CD4-positive, CD25-positive, alpha-beta regulatory T cell (primary cell): Measurements from ENCODE around the gene PAGR1. TPM values are rescaled to one million over a fixed set of nuclear protein-coding genes. Genes with fewer than 3 reads are reported as not detected.
"Not testable (repeated sequence)": the region's sequence is repeated elsewhere in the genome, so short reads cannot be mapped to it uniquely, and the experiment has no call there.

ENCODE experiments used
- ATAC-seq, 2 donors: fragments of 150-1000 bp; cut with Tn5 transposase; one replicate each; pipeline ENCODE4 v1.10.0; 2021; ENCODE audit warnings: low read depth in 2 of 2, moderate number of reproducible peaks in 2 of 2, moderate library complexity in 1 of 2
- DNase-seq, 3 donors: peaks; one replicate each; pipeline versions ENCODE4 v3.0.0 to v3.0.0-alpha.2; 2012 to 2022; ENCODE audit warnings: mixed read lengths in 1 of 3
- H3K27ac ChIP-seq: one replicate; pipeline ENCODE4 v1.7.0; 2013; ENCODE audit warnings: mild to moderate bottlenecking, low read length; ENCODE audit not compliant: insufficient read depth, poor library complexity, severe bottlenecking
- H3K27me3 ChIP-seq: one replicate; pipeline ENCODE4 v1.7.0; 2013; ENCODE audit warnings: low read length; ENCODE audit not compliant: control insufficient read depth, insufficient read depth
- H3K36me3 ChIP-seq: one replicate; pipeline ENCODE4 v1.7.0; 2013; ENCODE audit warnings: mild to moderate bottlenecking, low read length, moderate library complexity; ENCODE audit not compliant: control insufficient read depth, insufficient read depth
- H3K4me1 ChIP-seq: 2 replicates; pipeline ENCODE4 v1.7.0; 2013; ENCODE audit warnings: mild to moderate bottlenecking, low read length; ENCODE audit not compliant: insufficient read depth, control insufficient read depth, poor library complexity, severe bottlenecking
- H3K4me3 ChIP-seq: one replicate; pipeline ENCODE4 v1.7.0; 2013; ENCODE audit warnings: low read depth, mild to moderate bottlenecking, low read length, moderate library complexity
- H3K9me3 ChIP-seq, 2 experiments: 1 replicate in 1 of 2; 2 replicates in 1 of 2; pipeline ENCODE4 v1.7.0; 2013; ENCODE audit warnings: low read length in 2 of 2, mild to moderate bottlenecking in 1 of 2, moderate library complexity in 1 of 2; ENCODE audit not compliant: control insufficient read depth in 2 of 2
- H3K27ac Mint-ChIP-seq, 3 donors: one replicate each; pipeline ENCODE4 v1.8.0; 2020 to 2022; ENCODE audit warnings: mild to moderate bottlenecking in 3 of 3, mixed read lengths in 3 of 3, moderate library complexity in 2 of 3
- H3K27me3 Mint-ChIP-seq: one replicate; pipeline ENCODE4 v1.8.0; 2022; ENCODE audit warnings: mild to moderate bottlenecking, mixed read lengths
- H3K36me3 Mint-ChIP-seq: one replicate; pipeline ENCODE4 v1.8.0; 2020; ENCODE audit warnings: mixed read lengths
- H3K4me1 Mint-ChIP-seq, 4 donors: one replicate each; pipeline ENCODE4 v1.8.0; 2020 to 2022; ENCODE audit warnings: mixed read lengths in 4 of 4, mild to moderate bottlenecking in 1 of 4
- H3K4me3 Mint-ChIP-seq, 4 donors: one replicate each; pipeline ENCODE4 v1.8.0; 2020 to 2022; ENCODE audit warnings: mild to moderate bottlenecking in 4 of 4, mixed read lengths in 4 of 4, moderate library complexity in 3 of 4
- H3K9me3 Mint-ChIP-seq, 7 donors: one replicate each; pipeline ENCODE4 v1.8.0; 2020 to 2022; ENCODE audit warnings: mixed read lengths in 7 of 7, mild to moderate bottlenecking in 3 of 7, moderate library complexity in 2 of 7
- polyA plus RNA-seq, 4 donors: library from polyadenylated mRNA; unstranded; fragments of 300-500 nt; fragmentation: Illumina TruSeq; gene quantifications; one replicate each; pipeline ENCODE4 v1.2.3, GENCODE V29; 2021
- total RNA-seq: library from RNA; stranded (reverse); gene quantifications from one replicate; pipeline ENCODE4 v1.2.3, GENCODE V29; 2022

The PAGR1 gene
- total and polyA plus RNA-seq, 5 donors from 2014 or later, result 15.6 to 48.8 (median 44.9) TPM

GRCh38 chr16:29775742-29776408, 40.1 kb upstream of the PAGR1 start:
- H3K4me1 Mint-ChIP-seq, result peaks cover 0 to 11% (median 1%) of the 10 kb centered on the region in 4 donors
- H3K4me1 ChIP-seq, result no peaks in the 10 kb centered on the region
- H3K27me3 ChIP-seq, result no peaks in the 10 kb centered on the region
- peaks cover 10% of the 10 kb centered on the region for H3K27me3 Mint-ChIP-seq
- H3K9me3 ChIP-seq, result no peaks in the 10 kb centered on the region
- DNase-seq (no peak), ATAC-seq (no peak)
- peaks cover 0 to 3% (median 0%) of the 10 kb centered on the region in 7 donors for H3K9me3 Mint-ChIP-seq
- H3K36me3 Mint-ChIP-seq, result no peaks in the 10 kb centered on the region
- no peak overlapping the region for H3K27ac ChIP-seq
- H3K4me3 Mint-ChIP-seq, result no peak overlapping the region
- no peak overlapping the region for H3K4me3 ChIP-seq
- H3K36me3 ChIP-seq, result no peaks in the 10 kb centered on the region
- H3K27ac Mint-ChIP-seq, result no peak overlapping the region

DNA sequence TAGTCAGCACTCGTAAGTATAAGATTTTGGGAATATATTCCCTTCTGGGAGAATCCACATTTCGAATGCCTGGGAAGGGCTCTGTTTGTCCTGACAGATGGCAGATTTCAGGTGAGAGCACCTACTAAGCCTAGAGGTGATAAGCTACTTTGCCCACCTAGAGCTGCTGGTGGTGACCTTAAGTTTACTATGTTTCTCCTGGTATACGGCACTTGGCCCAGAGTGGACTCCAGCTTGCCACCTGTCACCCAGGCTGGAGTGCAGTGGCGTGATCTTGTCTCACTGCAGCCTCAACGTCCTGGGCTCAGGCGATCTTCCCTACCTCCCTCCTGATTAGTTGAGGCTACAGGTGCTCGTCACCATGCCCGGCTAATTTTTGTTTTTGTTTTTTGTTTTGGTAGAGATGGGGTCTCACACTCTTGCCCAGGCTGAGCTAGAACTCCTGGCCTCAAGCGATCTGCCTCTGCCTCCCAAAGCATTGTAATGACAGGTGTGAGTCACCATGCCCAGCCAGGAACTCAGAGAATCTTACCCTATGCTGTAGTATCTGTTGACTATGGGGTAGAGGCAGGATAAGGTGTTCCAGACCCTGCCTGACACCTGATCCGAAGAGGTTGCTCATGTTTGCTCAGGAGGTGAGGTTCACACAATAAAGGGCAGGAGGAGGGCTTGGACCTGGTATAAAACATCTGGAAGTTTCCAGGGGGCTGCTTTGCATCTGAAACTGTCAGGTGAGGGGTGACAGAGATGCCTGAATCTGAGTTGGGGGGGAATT, 38.2 kb upstream of the PAGR1 start, which contains the start of gene ZG16:
ZG16 (plus strand) TSS at position 681 of the 775 bp plus-strand sequence. CDS start 1,011 bp downstream, outside the sequence.
- H3K27ac ChIP-seq, result no peak within 1 kb of the TSS
- Mint-ChIP-seq H3K9me3 (peaks cover 0 to 2% (median 0%) of the 10 kb centered on the region in 7 donors), H3K4me1 (peaks cover 0 to 11% (median 3%) of the 10 kb centered on the region in 4 donors), H3K27ac (peak within 1 kb of the TSS in 2 of 3 donors; percentile 17 to 65), H3K36me3 (no peaks in the 10 kb centered on the region), H3K27me3 (peaks cover 11% of the 10 kb centered on the region), H3K4me3 (no peak within 1 kb of the TSS)
- DNase-seq, result no peak
- H3K9me3 ChIP-seq, result no peaks in the 10 kb centered on the region
- no peaks in the 10 kb centered on the region for H3K4me1 ChIP-seq
- no peaks in the 10 kb centered on the region for H3K36me3 ChIP-seq
- ATAC-seq, result no peak
- no peak within 1 kb of the TSS for H3K4me3 ChIP-seq
- H3K27me3 ChIP-seq, result peaks cover 2% of the 10 kb centered on the region

DNA sequence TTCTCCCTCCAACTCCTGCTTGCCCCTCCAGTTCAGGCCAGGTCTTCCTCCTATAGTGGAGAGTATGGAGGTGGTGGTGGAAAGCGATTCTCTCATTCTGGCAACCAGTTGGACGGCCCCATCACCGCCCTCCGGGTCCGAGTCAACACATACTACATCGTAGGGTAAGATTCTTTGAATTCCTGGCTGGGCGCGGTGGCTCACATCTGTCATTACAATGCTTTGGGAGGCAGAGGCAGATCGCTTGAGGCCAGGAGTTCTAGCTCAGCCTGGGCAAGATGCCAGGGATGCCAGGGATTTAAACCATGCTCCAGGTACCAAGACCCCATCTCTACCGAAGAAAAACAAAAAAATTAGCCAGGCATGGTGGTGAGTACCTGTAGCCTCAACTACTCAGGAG, 36.5 kb upstream of the PAGR1 start:
- no peaks in the 10 kb centered on the region for H3K9me3 ChIP-seq
- peaks cover 2% of the 10 kb centered on the region for H3K27me3 ChIP-seq
- Mint-ChIP-seq H3K27me3 (peaks cover 21% of the 10 kb centered on the region), H3K4me3 (no peak overlapping the region), H3K27ac (no peak overlapping the region), H3K9me3 (no peaks in the 10 kb centered on the region), H3K36me3 (no peaks in the 10 kb centered on the region), H3K4me1 (peaks cover 3 to 17% (median 9%) of the 10 kb centered on the region in 4 donors)
- no peak overlapping the region for H3K4me3 ChIP-seq
- no peak overlapping the region for H3K27ac ChIP-seq
- DNase-seq (no peak), ATAC-seq (no peak)
- peaks cover 3% of the 10 kb centered on the region for H3K4me1 ChIP-seq
- H3K36me3 ChIP-seq, result no peaks in the 10 kb centered on the region

DNA sequence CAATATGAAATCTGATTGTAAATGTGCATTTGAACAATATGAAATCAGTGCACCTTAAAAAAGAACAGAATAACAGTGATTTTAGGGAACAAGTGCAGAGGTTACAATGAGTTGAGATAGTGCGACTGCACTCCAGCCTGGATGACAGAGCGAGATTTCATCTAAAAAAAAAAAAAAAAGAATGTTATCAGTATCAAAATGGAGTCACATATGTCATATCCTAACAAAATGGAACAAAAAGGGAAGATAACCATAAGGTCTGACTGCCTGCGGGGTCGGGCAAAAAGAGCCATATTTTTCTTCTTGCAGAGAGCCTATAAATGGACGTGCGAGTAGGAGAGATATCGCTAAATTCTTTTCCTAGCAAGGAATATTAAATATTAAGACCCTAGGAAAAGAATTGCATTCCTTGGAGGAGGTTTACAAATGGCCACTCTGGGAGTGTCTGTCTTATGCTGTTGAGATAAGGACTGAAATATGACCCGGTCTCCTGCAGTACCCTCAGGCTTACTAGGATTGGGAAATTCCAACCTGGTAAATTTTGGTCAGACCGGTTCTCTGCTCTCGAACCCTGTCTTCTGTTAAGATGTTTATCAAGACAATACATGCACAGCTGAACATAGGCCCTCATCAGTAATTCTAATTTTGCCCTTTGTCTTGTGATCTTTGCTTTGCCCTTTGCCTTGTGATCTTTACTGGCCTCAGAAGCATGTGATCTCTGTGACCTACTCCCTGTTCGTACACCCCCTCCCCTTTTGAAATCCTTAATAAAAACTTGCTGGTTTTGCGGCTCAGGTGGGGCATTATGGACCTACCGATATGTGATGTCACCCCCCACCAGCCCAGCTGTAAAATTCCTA, 32.6 kb upstream of the PAGR1 start:
- H3K4me3 ChIP-seq, DNase-seq, H3K27ac ChIP-seq, H3K9me3 Mint-ChIP-seq, H3K36me3 Mint-ChIP-seq, H3K27ac Mint-ChIP-seq, ATAC-seq, H3K4me3 Mint-ChIP-seq, H3K36me3 ChIP-seq, H3K9me3 ChIP-seq, H3K27me3 ChIP-seq: not testable (repeated sequence)
- peaks cover 10 to 21% (median 13%) of the 10 kb centered on the region in 4 donors for H3K4me1 Mint-ChIP-seq
- H3K27me3 Mint-ChIP-seq, result peaks cover 21% of the 10 kb centered on the region
- H3K4me1 ChIP-seq, result peaks cover 15% of the 10 kb centered on the region

DNA sequence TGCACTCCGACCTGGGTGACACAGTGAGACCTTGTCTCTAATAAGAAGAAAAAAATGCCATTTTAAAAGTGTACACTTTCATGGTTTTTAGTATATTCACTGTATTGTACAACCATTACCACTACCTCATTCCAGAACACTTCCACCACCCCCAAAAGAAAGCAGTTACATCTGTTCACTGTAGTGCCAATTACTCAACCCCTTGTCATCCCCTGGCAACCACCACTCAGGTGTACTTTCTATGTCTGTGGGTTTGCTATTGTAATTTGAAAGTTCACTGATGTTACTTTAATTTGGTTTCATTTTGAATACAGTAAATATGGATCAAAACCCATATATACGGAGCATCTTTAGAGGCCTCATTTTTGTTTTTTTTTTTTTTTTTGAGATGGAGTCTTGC, 31.8 kb upstream of the PAGR1 start:
- ATAC-seq (peak; percentile 26 to 55), DNase-seq (peak in 1 of 3 donors; percentile 51)
- H3K9me3 ChIP-seq, result no peaks in the 10 kb centered on the region
- H3K27me3 ChIP-seq, result peaks cover 2% of the 10 kb centered on the region
- H3K36me3 ChIP-seq, result no peaks in the 10 kb centered on the region
- H3K4me3 Mint-ChIP-seq, result peak overlapping the region in 1 of 4 donors; percentile 4
- peaks cover 15% of the 10 kb centered on the region for H3K4me1 ChIP-seq
- H3K4me3 ChIP-seq, result peak overlapping the region; percentile 40
- peak overlapping the region; percentile 26 to 79 (median 78) for H3K27ac Mint-ChIP-seq
- H3K4me1 Mint-ChIP-seq, result peaks cover 10 to 24% (median 13%) of the 10 kb centered on the region in 4 donors
- H3K9me3 Mint-ChIP-seq, result no peaks in the 10 kb centered on the region
- H3K27ac ChIP-seq, result no peak overlapping the region
- no peaks in the 10 kb centered on the region for H3K36me3 Mint-ChIP-seq
- H3K27me3 Mint-ChIP-seq, result peaks cover 15% of the 10 kb centered on the region

GRCh38 chr16:29784901-29785500, 31.0 kb upstream of the PAGR1 start:
- H3K27me3 Mint-ChIP-seq, result peaks cover 15% of the 10 kb centered on the region
- peak overlapping the region; percentile 71 to 80 (median 78) for H3K4me3 Mint-ChIP-seq
- peak; percentile 56 to 80 (median 70) for DNase-seq
- H3K27me3 ChIP-seq, result peaks cover 2% of the 10 kb centered on the region
- H3K36me3 ChIP-seq, result no peaks in the 10 kb centered on the region
- peak overlapping the region; percentile 60 for H3K4me3 ChIP-seq
- H3K36me3 Mint-ChIP-seq, result no peaks in the 10 kb centered on the region
- H3K9me3 Mint-ChIP-seq, result no peaks in the 10 kb centered on the region
- peaks cover 21% of the 10 kb centered on the region for H3K4me1 ChIP-seq
- peak; percentile 86 to 90 for ATAC-seq
- H3K27ac Mint-ChIP-seq, result peak overlapping the region; percentile 77 to 79 (median 78)
- no peaks in the 10 kb centered on the region for H3K9me3 ChIP-seq
- peaks cover 10 to 28% (median 15%) of the 10 kb centered on the region in 4 donors for H3K4me1 Mint-ChIP-seq
- no peak overlapping the region for H3K27ac ChIP-seq

- Mint-ChIP-seq H3K4me1 (peaks cover 15 to 49% (median 22%) of the 10 kb centered on the region in 4 donors), H3K27me3 (peaks cover 22% of the 10 kb centered on the region)
- H3K4me1 ChIP-seq, result peaks cover 35% of the 10 kb centered on the region
- H3K4me3 ChIP-seq, H3K36me3 Mint-ChIP-seq, H3K9me3 ChIP-seq, H3K36me3 ChIP-seq, H3K4me3 Mint-ChIP-seq, DNase-seq, H3K27ac ChIP-seq, H3K27me3 ChIP-seq, ATAC-seq, H3K27ac Mint-ChIP-seq, H3K9me3 Mint-ChIP-seq: not testable (repeated sequence)
These were observed 28.8 kb upstream of the PAGR1 start for GRCh38 chr16:29787155-29787554.
